Mammary epithelial cell (primary cell): ENCODE results near the gene CHN2.

ENCODE experiments used
- CTCF ChIP-seq, 2 donors: IDR thresholded peaks in 1 of 2; conservative IDR thresholded peaks in 1 of 2; 2 replicates each; pipeline ENCODE4 v1.5.1; 2011 to 2012; ENCODE audit warnings: inconsistent platforms in 2 of 2, low read length in 2 of 2, mild to moderate bottlenecking in 2 of 2, control low read depth in 1 of 2, low read depth in 1 of 2; ENCODE audit not compliant: insufficient read depth in 1 of 2; ENCODE audit errors: extremely low read depth in 1 of 2
- EZH2 ChIP-seq: IDR thresholded peaks from 2 replicates; pipeline ENCODE4 v1.6.1; 2012; ENCODE audit warnings: low read length, inconsistent platforms, borderline replicate concordance

- no peak for TF ChIP-seq EZH2
- no peak for TF ChIP-seq CTCF (conservative IDR thresholded peaks at IDR 0.05 in 1 of 2, IDR thresholded peaks at IDR 0.05 in 1 of 2; ENCODE audit: extremely low read depth in 1 of 2, insufficient read depth in 1 of 2, low read depth in 1 of 2, low read length in 2 of 2)
Measured at GRCh38 chr7:29158795-29159423, 35.7 kb upstream of the CHN2 start.
